ENCODE results near the gene BRF1.
"Not testable (repeated sequence)": the region's sequence is repeated elsewhere in the genome, so short reads cannot be mapped to it uniquely, and the experiment has no call there.

BRF1 gene

DNA sequence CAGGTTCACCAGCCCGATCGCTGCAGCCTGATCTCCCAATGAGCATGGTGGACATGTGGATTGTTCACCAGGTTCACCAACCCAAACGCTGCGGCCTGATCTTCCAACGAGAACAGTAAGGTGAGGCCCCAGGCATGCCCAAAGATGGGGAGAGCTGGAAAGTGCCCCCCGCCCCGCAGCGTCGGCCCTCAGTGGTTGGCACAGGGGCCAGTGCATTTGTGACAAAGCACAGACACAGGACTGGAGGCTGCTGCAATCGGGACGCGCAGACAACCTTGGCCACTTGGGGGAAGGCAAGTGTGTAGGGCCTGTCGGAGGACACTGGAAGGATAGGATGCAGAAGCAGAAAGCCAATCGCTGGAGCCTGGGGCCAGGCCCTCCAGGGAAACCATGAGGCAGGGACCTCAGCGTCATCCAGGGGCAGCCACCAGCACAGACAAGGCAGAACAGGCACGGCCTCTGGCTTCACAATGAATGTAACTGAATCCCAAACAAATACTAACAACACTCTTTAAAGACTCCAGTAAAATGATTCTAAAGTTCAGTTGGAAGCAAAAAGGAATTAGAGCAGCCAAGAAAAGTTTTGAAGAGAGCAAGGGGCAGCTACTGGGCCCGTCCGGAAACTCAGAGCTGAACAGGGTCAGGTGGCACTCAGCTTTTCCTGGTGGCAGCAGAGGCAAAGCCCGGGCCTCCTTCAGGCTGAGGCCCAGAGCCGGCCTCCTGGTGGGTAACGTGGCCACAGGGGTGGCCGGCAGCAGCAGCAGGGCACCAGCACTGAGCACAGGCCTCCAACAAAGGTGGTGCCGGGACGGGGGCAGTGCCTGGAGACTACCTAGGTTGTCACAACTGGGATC, 13.3 kb downstream of the BRF1 start:
- no peak for DNase-seq

- no peak for DNase-seq
Observed at GRCh38 chr14:105286759-105287144, 14.0 kb downstream of the BRF1 start.

DNA sequence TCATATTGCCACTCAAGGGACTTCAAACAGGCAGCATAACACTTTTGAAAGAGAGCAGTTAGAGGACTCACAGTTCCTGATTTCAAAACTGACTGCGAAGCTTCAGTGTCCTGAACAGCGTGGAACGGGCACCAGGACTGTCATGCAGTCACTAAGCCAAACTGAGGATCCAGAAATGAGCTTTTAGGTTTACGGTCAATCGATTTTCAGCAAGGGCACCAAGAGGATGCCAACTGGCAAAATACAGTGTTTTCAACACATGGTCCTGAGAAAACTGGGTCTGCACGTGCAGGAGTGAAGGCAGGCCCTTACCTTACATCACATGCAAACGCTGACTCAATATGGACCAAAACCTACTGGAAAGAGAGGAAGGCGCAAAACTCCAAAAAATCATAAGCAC, 15.6 kb downstream of the BRF1 start:
- DNase-seq, result no peak

DNA sequence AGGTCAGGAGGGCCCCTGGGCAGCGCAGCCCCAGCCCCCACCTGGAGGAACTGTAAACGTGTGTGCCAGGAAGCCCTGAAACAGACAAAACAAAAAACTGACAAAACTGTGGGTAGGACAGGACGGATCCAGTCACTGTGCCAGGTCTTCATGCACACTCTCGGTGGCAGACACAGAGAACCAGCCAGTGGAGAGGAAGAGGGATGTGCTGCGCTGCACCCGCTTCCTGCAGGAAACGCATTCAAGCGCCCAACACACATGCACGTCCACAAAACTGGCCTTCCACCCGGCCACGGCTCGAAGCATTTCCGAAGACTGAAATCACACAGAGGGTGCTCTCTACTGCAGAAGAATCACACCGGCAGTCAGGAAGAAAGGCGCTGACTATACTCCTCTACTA, 16.9 kb downstream of the BRF1 start:
- no peak for DNase-seq

- DNase-seq, result no peak
Observed at GRCh38 chr14:105283028-105283427, 17.8 kb downstream of the BRF1 start.

DNA sequence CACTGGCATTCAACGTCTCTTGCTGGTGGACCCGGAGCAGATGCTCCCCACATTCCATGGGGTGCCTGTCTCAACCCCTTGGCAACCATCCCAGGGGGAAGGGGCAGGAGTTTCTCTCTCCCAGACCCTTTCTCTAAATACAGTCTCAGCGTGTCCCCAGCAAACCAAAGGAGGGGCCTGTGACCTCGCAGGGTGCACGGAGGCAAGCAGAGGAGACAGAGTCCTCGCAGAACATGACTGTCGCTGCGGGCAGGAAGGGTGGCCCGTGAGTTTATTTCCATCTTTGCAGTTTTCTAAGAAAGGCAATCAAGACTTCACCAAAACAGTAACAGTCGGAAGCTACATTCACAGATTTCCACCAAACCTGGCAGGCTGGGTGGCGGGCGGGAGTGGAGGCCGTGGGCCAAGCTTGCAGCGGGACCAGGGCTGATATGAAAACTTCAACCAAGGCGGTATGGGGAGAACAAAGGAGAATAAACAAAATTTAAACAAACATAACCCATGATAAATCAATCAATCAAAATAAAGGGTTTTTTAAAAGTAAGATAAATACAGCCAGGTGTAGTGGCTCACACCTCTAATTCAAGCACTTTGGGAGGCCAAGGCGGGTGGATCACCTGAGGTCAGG, 18.6 kb downstream of the BRF1 start:
- DNase-seq, result no peak

DNA sequence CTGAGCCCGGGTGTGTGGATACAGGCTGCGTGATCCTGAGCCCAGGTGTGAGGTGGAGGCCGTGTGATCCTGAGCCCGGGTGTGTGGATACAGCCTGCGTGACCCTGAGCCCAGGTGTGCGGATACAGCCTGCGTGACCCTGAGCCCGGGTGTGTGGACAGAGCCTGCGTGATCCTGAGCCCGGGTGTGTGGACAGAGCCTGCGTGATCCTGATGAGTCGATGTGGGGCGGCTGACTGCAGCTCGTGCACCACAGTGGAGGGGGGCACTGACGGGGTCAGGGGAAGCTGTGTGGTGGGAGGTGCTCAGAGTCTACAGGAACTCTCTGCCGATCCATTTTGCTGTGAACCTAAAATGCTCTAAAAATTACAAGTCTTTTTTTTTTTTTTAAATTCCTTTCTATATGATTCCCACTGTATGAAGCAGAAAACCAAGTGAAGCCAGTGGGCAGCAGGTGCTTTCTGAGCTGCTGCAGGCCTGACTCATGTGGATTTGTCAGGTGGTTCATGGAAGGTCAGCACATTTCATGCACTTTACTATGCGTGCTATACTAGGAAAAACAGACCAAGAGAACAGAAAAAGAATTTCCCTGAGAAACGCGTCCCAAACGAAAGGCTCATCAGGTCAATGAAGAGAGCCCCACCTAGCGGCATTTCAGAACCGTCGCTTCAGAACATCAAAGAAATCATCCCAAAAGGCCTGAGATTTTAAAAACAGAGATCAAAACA, 19.3 kb downstream of the BRF1 start:
- no peak for DNase-seq

DNA sequence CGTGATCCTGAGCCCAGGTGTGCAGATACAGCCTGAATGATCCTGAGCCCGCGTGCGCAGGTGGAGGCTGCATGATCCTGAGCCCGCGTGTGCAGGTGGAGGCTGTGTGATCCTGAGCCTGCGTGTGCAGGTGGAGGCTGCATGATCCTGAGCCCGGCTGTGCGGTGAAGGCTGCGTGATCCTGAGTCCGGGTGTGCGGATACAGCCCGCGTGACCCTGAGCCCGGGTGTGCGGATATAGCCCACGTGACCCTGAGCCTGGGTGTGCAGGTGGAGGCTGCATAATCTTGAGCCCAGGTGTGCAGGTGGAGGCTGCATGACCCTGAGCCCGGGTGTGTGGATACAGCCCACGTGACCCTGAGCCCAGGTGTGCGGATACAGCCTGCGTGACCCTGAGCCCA, 20.3 kb downstream of the BRF1 start:
- no peak for DNase-seq

GRCh38 chr14:105279642-105280361, 21.0 kb downstream of the BRF1 start:
- no peak for DNase-seq

GRCh38 chr14:105277448-105277847, 23.4 kb downstream of the BRF1 start:
- DNase-seq, result not testable (repeated sequence)

- no peak for DNase-seq
Observed at GRCh38 chr14:105275267-105275946, 25.4 kb downstream of the BRF1 start.

GRCh38 chr14:105274637-105275036, 26.2 kb downstream of the BRF1 start:
- no peak for DNase-seq

DNA sequence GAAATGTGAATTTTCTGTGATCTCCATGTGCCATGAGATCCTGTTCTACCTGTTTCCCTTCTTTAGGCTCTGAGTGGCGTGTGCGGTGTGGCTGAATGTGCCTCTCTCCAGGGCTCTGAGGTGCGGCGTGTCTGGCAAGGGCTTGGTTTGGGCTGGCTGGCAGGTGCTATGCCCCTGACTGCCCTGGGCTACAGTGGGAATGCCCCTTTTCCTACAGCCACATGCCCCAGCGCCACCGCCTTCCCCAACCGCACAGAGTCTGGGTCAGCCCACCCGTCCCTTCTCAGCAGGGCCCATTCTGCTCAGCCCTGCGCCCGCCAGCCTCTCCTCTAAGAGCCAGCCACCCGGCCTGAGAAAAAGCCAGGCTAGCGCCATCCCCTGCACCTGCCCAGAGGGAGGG, 27.7 kb downstream of the BRF1 start:
- DNase-seq, result no peak

DNA sequence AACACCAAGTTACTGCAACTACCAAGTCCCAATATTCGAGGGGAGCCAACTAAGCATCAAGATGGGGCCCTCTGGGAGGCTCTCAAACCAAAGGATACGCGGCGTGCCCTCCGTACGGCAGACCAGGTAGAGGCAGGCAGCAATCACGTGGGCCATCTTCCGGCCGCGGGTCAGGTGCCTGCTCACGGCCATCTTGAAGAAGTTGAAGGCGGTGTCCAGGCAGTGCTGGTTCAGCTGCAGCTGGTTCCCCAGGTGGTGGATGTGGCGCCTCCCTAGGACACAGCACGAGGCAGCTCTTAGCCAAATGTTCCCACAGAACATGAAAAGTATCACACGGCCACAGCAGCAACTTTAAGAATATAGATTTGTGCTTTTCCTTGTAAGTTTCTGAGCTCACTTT, 28.2 kb downstream of the BRF1 start:
- no peak for DNase-seq

DNA sequence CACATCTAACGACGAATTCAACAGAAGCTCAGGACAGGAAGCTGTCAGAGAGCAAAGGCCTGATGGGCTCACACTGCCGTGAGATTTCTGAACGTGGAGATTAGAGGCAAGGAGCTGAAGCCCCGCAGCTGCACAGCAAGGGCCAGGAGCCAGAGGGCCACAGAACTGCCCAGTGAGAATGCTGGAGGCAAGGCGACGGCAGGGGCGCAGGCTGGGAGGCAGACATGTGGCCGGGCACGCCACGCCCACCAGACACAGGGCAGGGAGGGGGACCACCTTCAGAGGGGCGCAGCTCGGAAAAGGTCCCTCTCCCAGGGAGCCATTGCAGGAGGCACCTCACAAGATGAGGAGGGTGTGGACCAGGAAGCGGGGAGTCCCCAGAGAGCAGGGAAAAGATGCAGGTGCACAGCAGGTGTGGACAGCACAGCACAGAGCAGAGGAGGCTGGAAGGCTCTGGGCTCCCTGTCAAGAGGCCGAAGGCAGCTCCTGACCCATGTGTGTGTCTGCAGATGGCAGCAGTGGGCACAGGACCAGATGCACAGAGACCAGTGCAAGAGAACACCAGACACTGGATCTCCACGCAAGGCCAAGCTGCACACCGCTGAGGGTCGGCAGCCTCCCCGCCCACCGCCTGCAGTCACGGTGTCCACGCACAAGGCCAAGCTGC, 29.4 kb downstream of the BRF1 start:
- no peak for DNase-seq

DNA sequence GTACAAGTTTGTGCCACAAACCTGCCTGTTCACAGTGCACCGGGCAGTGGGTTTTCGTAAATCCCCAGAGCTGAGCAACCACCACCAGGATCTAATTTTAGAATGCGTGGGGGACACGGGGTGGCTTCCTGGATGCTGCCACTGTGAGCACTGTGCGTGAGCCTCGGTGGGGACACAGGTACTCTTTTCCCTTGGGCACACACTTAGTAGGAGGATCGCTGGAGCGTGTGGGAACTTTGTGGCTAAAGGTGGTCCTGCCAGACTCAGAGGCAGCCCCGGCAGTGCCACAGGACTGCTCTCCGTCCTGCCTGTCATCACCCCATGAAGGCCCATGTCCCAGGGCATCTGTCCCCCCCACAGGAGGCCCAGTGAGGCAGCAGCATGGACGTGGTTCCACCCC, 31.4 kb downstream of the BRF1 start:
- no peak for DNase-seq

GRCh38 chr14:105268736-105269354, 32.0 kb downstream of the BRF1 start:
- DNase-seq, result no peak

GRCh38 chr14:105267820-105268548, 32.8 kb downstream of the BRF1 start:
- DNase-seq, result no peak

DNA sequence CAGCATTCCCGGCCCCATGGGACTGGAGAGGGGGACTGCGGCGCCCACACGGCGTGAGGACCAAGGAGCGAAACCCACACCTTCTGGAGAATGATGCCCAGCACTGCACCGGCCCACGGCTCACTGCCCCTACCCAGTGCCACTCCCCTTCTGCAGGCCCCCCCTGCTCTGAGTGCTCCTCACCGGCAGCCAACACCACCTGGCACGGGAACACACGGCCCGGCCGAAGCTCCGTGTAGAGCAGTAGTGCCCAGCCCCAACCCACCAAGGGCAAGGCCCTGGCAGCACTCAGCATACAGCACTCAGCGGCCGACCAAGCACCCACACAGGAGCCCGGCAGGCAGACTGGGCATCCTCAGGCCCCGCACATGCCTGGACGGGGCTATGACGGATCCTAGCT, 39.0 kb downstream of the BRF1 start:
- DNase-seq, result no peak

GRCh38 chr14:105260959-105261358, 39.8 kb downstream of the BRF1 start:
- no peak for DNase-seq

DNA sequence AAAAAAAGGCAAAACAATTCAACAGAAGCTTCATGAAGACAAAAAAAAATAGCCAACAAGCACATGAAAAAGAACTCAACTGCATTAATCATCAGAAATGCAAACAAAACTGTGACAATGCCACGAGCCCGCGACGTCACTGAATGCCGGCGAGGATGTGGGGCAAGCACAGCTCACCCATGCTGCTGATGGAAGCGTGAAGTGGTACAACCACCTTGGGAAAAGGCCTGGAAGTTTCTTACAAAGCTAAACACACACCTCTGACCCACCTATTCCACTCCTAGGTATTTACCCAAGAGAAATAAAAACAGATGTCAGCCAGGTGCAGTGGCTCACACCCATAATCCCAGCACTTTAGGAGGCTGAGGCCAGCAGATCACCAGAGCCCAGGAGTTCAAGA, 42.0 kb downstream of the BRF1 start:
- no peak for DNase-seq

Measured in NCI-H1436 treated with DMSO at 0.1 percent for 48 hours (cell line).